Measurements from ENCODE around the gene TNFRSF9. TPM values are rescaled to one million over a fixed set of nuclear protein-coding genes. Genes with fewer than 3 reads are reported as not detected.
"Not testable (repeated sequence)": the region's sequence is repeated elsewhere in the genome, so short reads cannot be mapped to it uniquely, and the experiment has no call there.

Gene TNFRSF9
- total RNA-seq, 1 donor from 2014 or later = 0.20 TPM

- no peak for DNase-seq (ENCODE audit: low read depth, low spot score)
Measured at GRCh38 chr1:7921796-7922195, 18.8 kb downstream of the TNFRSF9 start.

GRCh38 chr1:7919880-7920279, 20.8 kb downstream of the TNFRSF9 start:
- DNase-seq (ENCODE audit: low read depth, low spot score) = no peak

GRCh38 chr1:7917971-7918370, 22.7 kb downstream of the TNFRSF9 start:
- DNase-seq (ENCODE audit: low read depth, low spot score) = not testable (repeated sequence)

- DNase-seq (ENCODE audit: low read depth, low spot score) = no peak
Measured at GRCh38 chr1:7916501-7916830, 24.2 kb downstream of the TNFRSF9 start.

- DNase-seq (ENCODE audit: low read depth, low spot score) = no peak
Measured at GRCh38 chr1:7915826-7916500, 24.7 kb downstream of the TNFRSF9 start.

- no peak for DNase-seq (ENCODE audit: low read depth, low spot score)
Measured at GRCh38 chr1:7912743-7913557, 27.7 kb downstream of the TNFRSF9 start.

GRCh38 chr1:7912145-7912544, 28.5 kb downstream of the TNFRSF9 start:
- no peak for DNase-seq (ENCODE audit: low read depth, low spot score)

GRCh38 chr1:7905262-7905661, 35.4 kb downstream of the TNFRSF9 start:
- no peak for DNase-seq (ENCODE audit: low read depth, low spot score)

GRCh38 chr1:7902478-7903085, 38.1 kb downstream of the TNFRSF9 start:
- peak; percentile 10 for DNase-seq (ENCODE audit: low read depth, low spot score)

GRCh38 chr1:7899741-7900140, 40.9 kb downstream of the TNFRSF9 start:
- no peak for DNase-seq (ENCODE audit: low read depth, low spot score)

GRCh38 chr1:7898962-7899361, 41.7 kb downstream of the TNFRSF9 start:
- DNase-seq (ENCODE audit: low read depth, low spot score) = no peak

GRCh38 chr1:7896994-7897393, 43.6 kb downstream of the TNFRSF9 start:
- DNase-seq (ENCODE audit: low read depth, low spot score) = no peak

- DNase-seq (ENCODE audit: low read depth, low spot score) = no peak
Measured at GRCh38 chr1:7893529-7894180, 47.0 kb downstream of the TNFRSF9 start.

- DNase-seq (ENCODE audit: low read depth, low spot score) = no peak
Measured at GRCh38 chr1:7891804-7892203, 48.8 kb downstream of the TNFRSF9 start.

- DNase-seq (ENCODE audit: low read depth, low spot score) = no peak
Measured at GRCh38 chr1:7890853-7891252, 49.8 kb downstream of the TNFRSF9 start.

- no peak for DNase-seq (ENCODE audit: low read depth, low spot score)
Measured at GRCh38 chr1:7888248-7889081, 52.2 kb downstream of the TNFRSF9 start.

- no peak for DNase-seq (ENCODE audit: low read depth, low spot score)
Measured at GRCh38 chr1:7886405-7886745, 54.3 kb downstream of the TNFRSF9 start.

- DNase-seq (ENCODE audit: low read depth, low spot score) = no peak
Measured at GRCh38 chr1:7885513-7886404, 54.9 kb downstream of the TNFRSF9 start.

GRCh38 chr1:7884757-7885156, 55.9 kb downstream of the TNFRSF9 start:
- DNase-seq (ENCODE audit: low read depth, low spot score) = no peak

- DNase-seq (ENCODE audit: low read depth, low spot score) = no peak
Measured at GRCh38 chr1:7879228-7879627, 61.4 kb downstream of the TNFRSF9 start.

All from pulmonary artery endothelial cell (primary cell).